22Rv1 (cell line): Measurements from ENCODE around the gene SLC52A3.

Experiments
- ZFX ChIP-seq: fragments of 450-650 bp; IDR thresholded peaks from 2 replicates; pipeline ENCODE4 v1.6.1; 2017; ENCODE audit warnings: antibody characterized with exemption, borderline replicate concordance
- TF ChIP-seq, protein P1 (sequence below): fragments of 450-650 bp; IDR thresholded peaks from 2 replicates; pipeline ENCODE4 v1.5.1; 2017; ENCODE audit warnings: mild to moderate bottlenecking

DNA sequence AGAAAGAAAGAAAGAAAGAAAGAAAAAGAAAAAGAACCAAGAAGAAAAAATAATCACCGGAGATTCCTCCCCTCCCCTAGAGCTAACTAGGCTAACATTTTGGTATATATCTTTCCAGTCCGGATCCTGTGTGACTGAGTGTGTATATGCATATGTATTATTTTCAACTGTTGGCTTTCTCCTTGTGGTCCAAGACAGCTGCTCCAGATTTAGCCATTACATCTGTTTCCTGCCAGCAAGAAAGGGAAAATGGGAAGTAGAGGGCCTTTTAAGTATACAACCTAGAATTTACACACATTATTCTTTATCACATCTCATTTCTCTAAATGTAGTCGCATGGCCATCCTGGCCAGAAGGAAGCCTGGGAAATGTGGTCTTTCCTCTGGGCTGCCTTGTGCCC, 15.2 kb downstream of the SLC52A3 start:
- TF ChIP-seq, protein P1, sequence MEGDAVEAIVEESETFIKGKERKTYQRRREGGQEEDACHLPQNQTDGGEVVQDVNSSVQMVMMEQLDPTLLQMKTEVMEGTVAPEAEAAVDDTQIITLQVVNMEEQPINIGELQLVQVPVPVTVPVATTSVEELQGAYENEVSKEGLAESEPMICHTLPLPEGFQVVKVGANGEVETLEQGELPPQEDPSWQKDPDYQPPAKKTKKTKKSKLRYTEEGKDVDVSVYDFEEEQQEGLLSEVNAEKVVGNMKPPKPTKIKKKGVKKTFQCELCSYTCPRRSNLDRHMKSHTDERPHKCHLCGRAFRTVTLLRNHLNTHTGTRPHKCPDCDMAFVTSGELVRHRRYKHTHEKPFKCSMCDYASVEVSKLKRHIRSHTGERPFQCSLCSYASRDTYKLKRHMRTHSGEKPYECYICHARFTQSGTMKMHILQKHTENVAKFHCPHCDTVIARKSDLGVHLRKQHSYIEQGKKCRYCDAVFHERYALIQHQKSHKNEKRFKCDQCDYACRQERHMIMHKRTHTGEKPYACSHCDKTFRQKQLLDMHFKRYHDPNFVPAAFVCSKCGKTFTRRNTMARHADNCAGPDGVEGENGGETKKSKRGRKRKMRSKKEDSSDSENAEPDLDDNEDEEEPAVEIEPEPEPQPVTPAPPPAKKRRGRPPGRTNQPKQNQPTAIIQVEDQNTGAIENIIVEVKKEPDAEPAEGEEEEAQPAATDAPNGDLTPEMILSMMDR: no peak
- TF ChIP-seq ZFX: no peak
